Measurements from ENCODE around the gene CNTNAP5.

CNTNAP5 gene

GRCh38 chr2:124039032-124039431, 13.9 kb downstream of the CNTNAP5 start:
- H3K36me3 ChIP-seq (ENCODE audit: insufficient read depth, low read length) = no peaks in the 10 kb centered on the region
- no peak overlapping the region for H2AFZ ChIP-seq (ENCODE audit: low read depth, low read length)
- H3K27me3 ChIP-seq (ENCODE audit: insufficient read depth, low read length) = no peaks in the 10 kb centered on the region
- H3K4me3 ChIP-seq (ENCODE audit: low read length) = no peak overlapping the region
- no peaks in the 10 kb centered on the region for H3K4me1 ChIP-seq (ENCODE audit: insufficient read depth, low read length)
- H3K9me3 ChIP-seq (ENCODE audit: low read length) = no peaks in the 10 kb centered on the region

GRCh38 chr2:124039762-124040291, 14.7 kb downstream of the CNTNAP5 start:
- Histone ChIP-seq H3K4me1 (ENCODE audit: insufficient read depth, low read length) (no peaks in the 10 kb centered on the region), H3K27me3 (ENCODE audit: insufficient read depth, low read length) (no peaks in the 10 kb centered on the region), H3K36me3 (ENCODE audit: insufficient read depth, low read length) (no peaks in the 10 kb centered on the region), H2AFZ (ENCODE audit: low read depth, low read length) (no peak overlapping the region), H3K9me3 (ENCODE audit: low read length) (no peaks in the 10 kb centered on the region), H3K4me3 (ENCODE audit: low read length) (no peak overlapping the region)

- Histone ChIP-seq H3K27me3 (ENCODE audit: insufficient read depth, low read length) (no peaks in the 10 kb centered on the region), H2AFZ (ENCODE audit: low read depth, low read length) (no peak overlapping the region), H3K4me1 (ENCODE audit: insufficient read depth, low read length) (no peaks in the 10 kb centered on the region), H3K9me3 (ENCODE audit: low read length) (no peaks in the 10 kb centered on the region), H3K36me3 (ENCODE audit: insufficient read depth, low read length) (no peaks in the 10 kb centered on the region), H3K4me3 (ENCODE audit: low read length) (no peak overlapping the region)
Observed at GRCh38 chr2:124045894-124046293, 20.8 kb downstream of the CNTNAP5 start.

- no peaks in the 10 kb centered on the region for H3K36me3 ChIP-seq (ENCODE audit: insufficient read depth, low read length)
- no peak overlapping the region for H2AFZ ChIP-seq (ENCODE audit: low read depth, low read length)
- H3K4me3 ChIP-seq (ENCODE audit: low read length) = no peak overlapping the region
- no peaks in the 10 kb centered on the region for H3K27me3 ChIP-seq (ENCODE audit: insufficient read depth, low read length)
- no peaks in the 10 kb centered on the region for H3K4me1 ChIP-seq (ENCODE audit: insufficient read depth, low read length)
- no peaks in the 10 kb centered on the region for H3K9me3 ChIP-seq (ENCODE audit: low read length)
Observed at GRCh38 chr2:124046332-124046731, 21.2 kb downstream of the CNTNAP5 start.

GRCh38 chr2:124048102-124048501, 23.0 kb downstream of the CNTNAP5 start:
- H3K9me3 ChIP-seq (ENCODE audit: low read length) = no peaks in the 10 kb centered on the region
- H3K36me3 ChIP-seq (ENCODE audit: insufficient read depth, low read length) = no peaks in the 10 kb centered on the region
- H3K4me1 ChIP-seq (ENCODE audit: insufficient read depth, low read length) = no peaks in the 10 kb centered on the region
- no peak overlapping the region for H3K4me3 ChIP-seq (ENCODE audit: low read length)
- H2AFZ ChIP-seq (ENCODE audit: low read depth, low read length) = no peak overlapping the region
- no peaks in the 10 kb centered on the region for H3K27me3 ChIP-seq (ENCODE audit: insufficient read depth, low read length)

- no peak overlapping the region for H2AFZ ChIP-seq (ENCODE audit: low read depth, low read length)
- no peaks in the 10 kb centered on the region for H3K4me1 ChIP-seq (ENCODE audit: insufficient read depth, low read length)
- H3K27me3 ChIP-seq (ENCODE audit: insufficient read depth, low read length) = no peaks in the 10 kb centered on the region
- H3K36me3 ChIP-seq (ENCODE audit: insufficient read depth, low read length) = no peaks in the 10 kb centered on the region
- H3K4me3 ChIP-seq (ENCODE audit: low read length) = no peak overlapping the region
- no peaks in the 10 kb centered on the region for H3K9me3 ChIP-seq (ENCODE audit: low read length)
Observed at GRCh38 chr2:124048664-124049063, 23.6 kb downstream of the CNTNAP5 start.

- H3K9me3 ChIP-seq (ENCODE audit: low read length) = no peaks in the 10 kb centered on the region
- no peaks in the 10 kb centered on the region for H3K36me3 ChIP-seq (ENCODE audit: insufficient read depth, low read length)
- no peaks in the 10 kb centered on the region for H3K4me1 ChIP-seq (ENCODE audit: insufficient read depth, low read length)
- no peak overlapping the region for H3K4me3 ChIP-seq (ENCODE audit: low read length)
- no peak overlapping the region for H2AFZ ChIP-seq (ENCODE audit: low read depth, low read length)
- H3K27me3 ChIP-seq (ENCODE audit: insufficient read depth, low read length) = no peaks in the 10 kb centered on the region
Observed at GRCh38 chr2:124049136-124049535, 24.0 kb downstream of the CNTNAP5 start.

- no peak overlapping the region for H3K4me3 ChIP-seq (ENCODE audit: low read length)
- H3K9me3 ChIP-seq (ENCODE audit: low read length) = no peaks in the 10 kb centered on the region
- no peaks in the 10 kb centered on the region for H3K4me1 ChIP-seq (ENCODE audit: insufficient read depth, low read length)
- no peaks in the 10 kb centered on the region for H3K27me3 ChIP-seq (ENCODE audit: insufficient read depth, low read length)
- no peak overlapping the region for H2AFZ ChIP-seq (ENCODE audit: low read depth, low read length)
- H3K36me3 ChIP-seq (ENCODE audit: insufficient read depth, low read length) = no peaks in the 10 kb centered on the region
Observed at GRCh38 chr2:124050833-124051497, 25.9 kb downstream of the CNTNAP5 start.

- Histone ChIP-seq H3K4me3 (ENCODE audit: low read length) (no peak overlapping the region), H3K27me3 (ENCODE audit: insufficient read depth, low read length) (no peaks in the 10 kb centered on the region), H3K9me3 (ENCODE audit: low read length) (no peaks in the 10 kb centered on the region), H3K36me3 (ENCODE audit: insufficient read depth, low read length) (no peaks in the 10 kb centered on the region), H3K4me1 (ENCODE audit: insufficient read depth, low read length) (no peaks in the 10 kb centered on the region), H2AFZ (ENCODE audit: low read depth, low read length) (no peak overlapping the region)
Observed at GRCh38 chr2:124053796-124054195, 28.7 kb downstream of the CNTNAP5 start.

- Histone ChIP-seq H3K4me3 (ENCODE audit: low read length) (no peak overlapping the region), H3K4me1 (ENCODE audit: insufficient read depth, low read length) (no peaks in the 10 kb centered on the region), H2AFZ (ENCODE audit: low read depth, low read length) (no peak overlapping the region), H3K9me3 (ENCODE audit: low read length) (no peaks in the 10 kb centered on the region), H3K36me3 (ENCODE audit: insufficient read depth, low read length) (no peaks in the 10 kb centered on the region), H3K27me3 (ENCODE audit: insufficient read depth, low read length) (no peaks in the 10 kb centered on the region)
Observed at GRCh38 chr2:124063596-124063995, 38.5 kb downstream of the CNTNAP5 start.

GRCh38 chr2:124065636-124066035, 40.5 kb downstream of the CNTNAP5 start:
- Histone ChIP-seq H3K36me3 (ENCODE audit: insufficient read depth, low read length) (no peaks in the 10 kb centered on the region), H2AFZ (ENCODE audit: low read depth, low read length) (no peak overlapping the region), H3K9me3 (ENCODE audit: low read length) (no peaks in the 10 kb centered on the region), H3K4me3 (ENCODE audit: low read length) (no peak overlapping the region), H3K4me1 (ENCODE audit: insufficient read depth, low read length) (no peaks in the 10 kb centered on the region), H3K27me3 (ENCODE audit: insufficient read depth, low read length) (no peaks in the 10 kb centered on the region)

- no peaks in the 10 kb centered on the region for H3K9me3 ChIP-seq (ENCODE audit: low read length)
- H3K36me3 ChIP-seq (ENCODE audit: insufficient read depth, low read length) = no peaks in the 10 kb centered on the region
- no peaks in the 10 kb centered on the region for H3K4me1 ChIP-seq (ENCODE audit: insufficient read depth, low read length)
- no peak overlapping the region for H3K4me3 ChIP-seq (ENCODE audit: low read length)
- H2AFZ ChIP-seq (ENCODE audit: low read depth, low read length) = no peak overlapping the region
- no peaks in the 10 kb centered on the region for H3K27me3 ChIP-seq (ENCODE audit: insufficient read depth, low read length)
Observed at GRCh38 chr2:124066776-124067175, 41.7 kb downstream of the CNTNAP5 start.

- H3K4me3 ChIP-seq (ENCODE audit: low read length) = no peak overlapping the region
- no peaks in the 10 kb centered on the region for H3K36me3 ChIP-seq (ENCODE audit: insufficient read depth, low read length)
- H3K4me1 ChIP-seq (ENCODE audit: insufficient read depth, low read length) = no peaks in the 10 kb centered on the region
- H2AFZ ChIP-seq (ENCODE audit: low read depth, low read length) = no peak overlapping the region
- H3K9me3 ChIP-seq (ENCODE audit: low read length) = no peaks in the 10 kb centered on the region
- no peaks in the 10 kb centered on the region for H3K27me3 ChIP-seq (ENCODE audit: insufficient read depth, low read length)
Observed at GRCh38 chr2:124079045-124079444, 54.0 kb downstream of the CNTNAP5 start.
